ENCODE data around the gene MRPS16.

Gene MRPS16

GRCh38 chr10:73238990-73239566 is 13.4 kb downstream of the MRPS16 start:
- no peak for DNase-seq

GRCh38 chr10:73234695-73235094 is 17.7 kb downstream of the MRPS16 start:
- no peak for DNase-seq

DNA sequence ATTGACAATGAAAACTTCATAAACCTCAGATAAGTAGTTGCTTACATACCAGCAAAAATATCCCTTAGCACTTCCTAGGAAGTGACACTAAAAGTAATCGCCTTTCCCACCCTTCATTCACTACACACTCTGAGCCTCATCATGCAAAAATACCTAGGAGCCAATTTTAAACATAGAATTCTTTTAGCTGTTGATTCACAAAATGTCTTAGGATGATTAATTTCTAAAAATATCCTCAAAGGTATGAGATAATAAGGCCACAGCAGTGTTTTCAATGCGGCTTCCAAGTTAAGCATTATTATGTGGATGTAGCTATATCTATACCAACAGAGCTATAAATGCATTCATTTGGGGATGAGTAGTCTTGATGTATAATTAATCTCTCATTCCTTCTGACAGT is 18.6 kb downstream of the MRPS16 start:
- no peak for DNase-seq

GRCh38 chr10:73232887-73233286 is 19.6 kb downstream of the MRPS16 start:
- no peak for DNase-seq

- DNase-seq = no peak
These were observed 22.9 kb downstream of the MRPS16 start for GRCh38 chr10:73229567-73229966.

DNA sequence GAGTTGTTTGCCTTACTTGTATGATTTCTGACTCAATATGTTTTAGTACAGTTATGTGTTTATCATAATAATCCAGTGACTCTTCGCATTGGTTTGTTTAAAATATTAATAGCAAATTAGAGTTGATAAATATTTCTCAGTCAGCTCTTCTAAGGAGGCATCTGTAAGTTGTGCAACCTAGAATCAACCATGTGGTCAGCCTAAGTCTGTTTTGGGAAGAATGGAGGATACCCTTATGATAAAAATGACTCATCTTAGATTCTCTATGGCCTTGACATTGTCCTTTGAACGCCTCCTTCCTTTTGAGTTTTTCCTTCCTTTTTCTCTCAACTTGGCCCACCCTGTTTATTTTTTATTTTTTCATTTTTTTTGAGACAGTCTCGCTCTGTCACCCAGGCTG is 24.2 kb downstream of the MRPS16 start:
- DNase-seq = no peak

DNA sequence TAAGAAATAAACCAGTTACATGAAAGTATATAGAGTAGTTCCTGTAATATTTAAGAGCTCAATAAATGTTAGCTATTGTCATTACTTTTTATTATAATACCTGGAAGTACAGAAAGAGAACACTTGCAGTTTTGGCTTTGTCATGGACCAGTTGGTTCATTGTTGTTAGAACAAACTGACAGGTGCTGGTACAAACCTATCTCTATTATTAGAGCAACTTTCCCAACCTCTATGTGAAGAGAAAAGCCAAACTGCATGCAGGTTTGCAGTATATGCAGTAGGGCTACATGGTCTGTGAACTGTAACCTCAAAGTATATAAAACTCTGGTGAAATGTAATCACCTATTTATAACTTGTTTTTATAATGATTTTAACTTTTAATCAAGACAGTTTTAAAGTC is 25.8 kb downstream of the MRPS16 start:
- no peak for DNase-seq

GRCh38 chr10:73225518-73225917 is 26.9 kb downstream of the MRPS16 start:
- no peak for DNase-seq

- no peak for DNase-seq
These were observed 31.5 kb downstream of the MRPS16 start for GRCh38 chr10:73220989-73221388.

- no peak for DNase-seq
These were observed 33.1 kb downstream of the MRPS16 start for GRCh38 chr10:73219384-73219783.

DNA sequence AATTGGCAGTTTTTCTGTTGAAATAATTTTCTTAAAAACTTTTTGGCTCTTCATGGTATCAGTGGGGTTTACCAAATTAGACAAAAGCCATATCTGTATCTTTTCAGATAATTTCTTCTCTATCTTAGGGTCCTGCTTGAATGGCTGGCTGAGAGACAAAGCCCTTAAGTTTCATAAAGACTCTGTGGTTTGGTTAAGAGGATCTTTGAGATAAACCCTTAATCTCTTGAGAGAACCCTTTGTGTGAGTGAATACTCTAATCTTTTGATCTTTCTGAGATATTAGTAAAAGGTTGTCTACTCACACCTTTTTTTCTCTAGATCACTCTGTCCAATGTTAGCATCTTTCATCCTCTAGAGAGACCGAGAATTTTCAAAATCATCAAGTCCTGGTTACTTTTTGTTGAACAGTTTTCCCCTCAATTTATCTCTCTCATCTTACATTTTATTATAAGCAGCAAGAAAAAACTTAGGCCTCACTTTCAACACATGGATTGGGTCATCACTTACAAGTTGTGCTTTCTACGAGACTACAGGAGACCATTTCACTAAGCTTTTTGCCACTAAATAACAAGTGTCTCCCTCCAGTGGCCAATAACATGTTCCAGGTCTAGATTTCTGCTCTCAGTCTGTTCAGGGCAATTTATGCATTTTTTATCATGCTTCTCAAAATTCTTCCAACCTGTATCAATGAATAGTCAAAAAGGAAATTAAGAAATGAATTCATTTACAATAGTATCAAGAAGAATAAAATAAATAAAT is 33.8 kb downstream of the MRPS16 start:
- DNase-seq = no peak

- no peak for DNase-seq
These were observed 34.8 kb downstream of the MRPS16 start for GRCh38 chr10:73217628-73218027.

- DNase-seq = no peak
These were observed 36.7 kb downstream of the MRPS16 start for GRCh38 chr10:73215749-73216148.

GRCh38 chr10:73211106-73211811 is 41.2 kb downstream of the MRPS16 start:
- no peak for DNase-seq

DNA sequence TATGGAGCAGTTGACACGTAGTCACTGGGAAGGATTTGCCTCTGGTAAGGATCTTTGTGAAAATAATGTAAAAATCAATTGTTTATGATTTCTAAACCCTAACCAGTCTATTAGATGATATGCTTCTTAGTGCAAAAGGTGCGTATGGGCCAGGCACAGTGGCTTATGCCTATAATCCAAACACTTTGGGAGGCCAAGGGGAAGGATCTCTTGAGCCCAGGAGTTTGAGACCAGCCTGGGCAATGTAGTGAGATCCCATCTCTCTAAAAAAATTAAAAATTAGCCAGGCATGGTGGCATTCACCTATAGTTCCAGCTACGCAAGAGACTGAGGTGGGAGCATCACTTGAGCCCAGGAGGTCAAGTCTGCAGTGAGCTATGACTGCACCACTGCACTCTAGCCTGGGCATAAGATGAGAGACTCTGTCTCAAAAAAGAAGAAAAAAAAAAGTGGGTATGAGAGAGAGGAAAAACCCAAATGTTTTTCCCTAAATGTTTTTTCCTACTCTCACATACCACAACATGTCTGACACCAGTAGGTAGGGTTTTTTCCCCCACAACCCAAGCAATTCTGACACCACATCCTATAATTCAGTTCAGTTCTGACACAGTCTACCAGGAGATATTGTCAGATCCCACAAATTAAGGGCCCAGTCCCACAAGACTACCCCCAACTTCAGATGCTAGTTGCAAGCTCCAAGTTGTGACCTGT is 41.9 kb downstream of the MRPS16 start:
- no peak for DNase-seq

- DNase-seq = no peak
These were observed 42.7 kb downstream of the MRPS16 start for GRCh38 chr10:73209705-73210104.

- no peak for DNase-seq
These were observed 44.6 kb downstream of the MRPS16 start for GRCh38 chr10:73207883-73208282.

GRCh38 chr10:73206385-73206784 is 46.1 kb downstream of the MRPS16 start:
- no peak for DNase-seq

DNA sequence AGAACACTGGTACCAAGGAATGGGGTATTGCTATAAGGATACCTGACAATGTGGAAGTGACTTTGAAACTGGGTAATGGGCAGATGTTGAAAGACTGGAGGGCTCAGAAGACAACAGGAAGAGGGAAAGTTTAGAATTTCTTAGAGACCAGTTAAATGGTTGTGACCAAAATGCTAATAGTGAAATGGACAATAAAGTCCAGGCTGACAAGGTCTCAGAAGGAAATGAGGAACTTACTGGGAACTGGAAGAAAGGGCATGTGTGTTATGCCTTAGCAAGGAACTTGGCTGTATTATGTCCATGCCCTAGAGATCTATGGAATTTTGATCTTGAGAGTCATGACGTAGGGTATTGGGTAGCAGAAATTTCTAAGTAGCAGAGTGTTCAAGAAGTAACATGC is 46.6 kb downstream of the MRPS16 start:
- DNase-seq = no peak

DNA sequence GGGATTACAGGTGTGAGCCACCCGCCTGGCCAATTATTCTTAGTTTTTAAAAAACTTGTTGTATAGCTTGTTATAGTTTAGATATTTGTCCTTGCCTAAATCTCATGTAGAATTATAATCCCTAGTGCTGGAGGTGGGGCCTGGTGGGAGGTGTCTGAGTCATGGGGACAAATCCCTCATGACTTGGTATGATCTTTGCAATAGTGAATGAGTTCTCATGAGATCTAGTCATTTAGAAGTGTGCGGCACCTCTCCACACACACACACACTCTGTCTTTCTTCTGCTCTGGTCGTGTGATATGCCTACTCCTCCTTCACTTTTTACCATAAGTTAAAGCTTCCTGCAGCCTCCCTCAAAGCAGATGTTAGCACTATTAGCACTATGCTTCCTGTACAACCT is 47.4 kb downstream of the MRPS16 start:
- DNase-seq = no peak

All from NCI-H526 (cell line).